HG03378 (cell line): Measurements from ENCODE around the gene B3GNT5.

Experiments
- ATAC-seq: cut with Tn5 transposase; IDR thresholded peaks from one replicate; pipeline ENCODE4 v1.9.1; 2021; ENCODE audit warnings: mild to moderate bottlenecking, moderate library complexity; ENCODE audit not compliant: unreplicated experiment

The B3GNT5 gene, protein sequence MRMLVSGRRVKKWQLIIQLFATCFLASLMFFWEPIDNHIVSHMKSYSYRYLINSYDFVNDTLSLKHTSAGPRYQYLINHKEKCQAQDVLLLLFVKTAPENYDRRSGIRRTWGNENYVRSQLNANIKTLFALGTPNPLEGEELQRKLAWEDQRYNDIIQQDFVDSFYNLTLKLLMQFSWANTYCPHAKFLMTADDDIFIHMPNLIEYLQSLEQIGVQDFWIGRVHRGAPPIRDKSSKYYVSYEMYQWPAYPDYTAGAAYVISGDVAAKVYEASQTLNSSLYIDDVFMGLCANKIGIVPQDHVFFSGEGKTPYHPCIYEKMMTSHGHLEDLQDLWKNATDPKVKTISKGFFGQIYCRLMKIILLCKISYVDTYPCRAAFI

DNA sequence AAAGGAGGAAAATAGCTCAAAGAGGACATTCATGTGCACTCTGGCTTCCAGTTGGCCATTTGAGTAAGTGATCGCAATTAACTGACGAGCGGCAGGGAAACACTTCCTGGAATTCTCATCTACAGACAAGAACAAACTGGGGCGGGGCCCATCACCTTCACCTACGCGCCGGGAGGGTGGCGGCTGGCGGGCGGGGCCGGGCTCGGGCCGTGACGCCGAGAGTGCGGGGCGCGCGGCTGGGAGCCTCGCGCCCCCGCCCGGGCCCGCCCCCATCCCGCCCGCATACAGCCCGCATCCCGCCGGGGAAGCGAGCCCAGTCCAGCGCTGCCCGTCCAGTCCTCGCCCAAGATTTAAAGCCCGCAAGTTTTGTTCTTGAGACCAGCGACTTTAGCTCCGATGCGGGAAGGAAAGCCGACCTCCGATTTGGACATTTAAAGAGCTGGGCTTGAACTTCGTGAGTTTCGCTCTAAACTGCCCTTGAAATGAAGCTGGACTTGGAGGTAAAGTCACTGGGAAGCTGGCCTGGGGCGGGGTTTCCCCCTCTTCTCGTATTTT, at the start of gene B3GNT5:
B3GNT5 (plus strand) TSS at position 281 of the 555 bp plus-strand sequence. CDS start 16,546 bp downstream, outside the sequence.
- ATAC-seq = no peak

DNA sequence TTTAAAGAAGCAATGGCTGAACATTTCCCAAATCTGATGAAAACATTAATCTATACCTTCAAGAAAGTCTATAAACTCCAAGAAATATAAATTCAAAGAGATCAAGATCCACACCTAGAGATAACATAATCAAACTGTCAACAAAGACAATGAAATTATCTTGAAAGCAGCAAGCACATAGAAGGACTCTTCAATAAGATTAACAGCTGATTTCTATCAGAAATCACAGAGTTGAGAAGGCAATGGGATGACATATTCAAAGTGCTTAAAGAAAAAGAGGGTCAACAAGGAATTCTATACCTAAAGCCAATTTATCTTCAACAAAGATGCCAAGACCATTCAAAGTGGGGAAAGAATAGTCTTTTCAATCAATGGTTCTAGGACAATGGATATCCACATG, 49.4 kb upstream of the B3GNT5 start:
- ATAC-seq = no peak

DNA sequence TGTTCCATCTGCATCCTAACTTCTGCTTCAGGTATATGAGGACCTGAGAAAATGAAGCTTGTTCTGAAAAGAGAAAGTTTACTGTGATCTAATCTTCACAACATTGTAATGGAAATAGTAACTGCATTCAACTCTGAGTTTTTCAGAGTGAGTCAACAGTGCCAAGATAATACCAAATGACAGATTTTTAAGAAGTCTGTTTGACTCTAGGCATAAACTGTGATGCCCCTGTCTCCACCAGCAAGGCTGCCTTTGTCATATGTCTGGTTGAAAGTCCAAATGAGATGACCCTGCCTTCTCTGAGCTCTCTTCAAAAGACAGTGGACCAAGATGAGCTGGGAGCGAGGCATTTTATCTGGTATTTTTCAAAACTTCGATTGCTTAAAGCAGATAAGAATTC, 44.8 kb upstream of the B3GNT5 start:
- ATAC-seq = no peak

DNA sequence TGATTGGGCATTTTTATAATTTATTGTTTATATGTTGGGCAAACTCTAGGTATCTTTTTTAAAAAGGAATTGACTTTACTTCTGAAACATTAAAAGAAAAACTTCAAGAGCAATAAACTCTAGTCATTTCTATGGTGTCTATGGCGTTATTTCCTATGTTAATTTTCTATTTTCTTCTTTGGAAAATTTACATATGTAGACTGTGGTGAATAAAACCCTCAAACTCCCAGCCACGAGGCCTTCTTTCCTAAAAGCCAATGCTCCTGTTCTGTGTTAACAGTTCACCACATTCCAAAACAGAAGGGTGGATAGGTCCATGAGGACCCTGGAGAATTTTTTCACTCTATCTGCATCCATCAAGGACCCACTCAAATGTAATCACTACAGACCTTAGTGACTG, 44.3 kb upstream of the B3GNT5 start:
- no peak for ATAC-seq

DNA sequence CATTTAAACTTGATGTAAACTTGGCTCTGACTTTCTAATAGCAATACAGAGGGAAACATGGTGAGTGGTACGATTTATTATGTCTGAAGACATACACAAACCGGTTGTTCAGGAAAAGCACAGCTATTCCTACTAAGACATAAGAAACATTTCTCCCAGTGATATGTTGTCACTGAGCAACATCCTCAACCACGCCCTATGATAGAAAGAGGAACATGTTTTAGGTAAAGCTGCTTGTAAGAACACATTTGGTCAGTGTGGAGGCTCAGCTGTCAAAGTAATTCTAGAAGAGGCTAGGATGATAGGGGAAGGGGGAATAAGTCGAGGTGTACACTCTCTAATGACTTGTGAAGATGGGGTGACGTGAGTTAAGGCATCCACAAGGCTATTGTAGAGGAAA, 42.7 kb upstream of the B3GNT5 start:
- no peak for ATAC-seq

DNA sequence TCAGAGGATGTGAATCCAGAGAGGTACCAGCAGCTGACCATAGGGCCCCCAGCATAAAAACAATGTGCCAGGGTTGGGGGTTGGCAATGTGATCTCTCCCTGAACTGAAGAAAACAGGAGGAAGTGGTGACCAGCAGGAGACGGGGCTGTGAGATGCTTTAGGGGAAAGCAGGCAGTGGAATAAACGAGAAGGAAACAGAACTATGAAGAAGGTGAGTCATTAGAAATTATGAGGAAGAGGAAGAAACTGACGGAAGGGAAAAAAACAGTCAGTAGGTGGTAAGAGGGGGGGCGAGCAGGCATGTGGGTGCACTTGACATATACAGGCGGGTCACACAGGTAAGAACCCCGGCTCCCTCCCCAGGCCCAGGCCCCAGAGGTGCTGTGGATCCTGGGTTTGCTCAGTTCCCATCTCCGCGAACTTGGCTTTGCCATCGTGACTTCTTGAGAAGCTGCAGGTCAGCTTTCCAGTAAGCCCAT, 42.2 kb upstream of the B3GNT5 start:
- no peak for ATAC-seq

DNA sequence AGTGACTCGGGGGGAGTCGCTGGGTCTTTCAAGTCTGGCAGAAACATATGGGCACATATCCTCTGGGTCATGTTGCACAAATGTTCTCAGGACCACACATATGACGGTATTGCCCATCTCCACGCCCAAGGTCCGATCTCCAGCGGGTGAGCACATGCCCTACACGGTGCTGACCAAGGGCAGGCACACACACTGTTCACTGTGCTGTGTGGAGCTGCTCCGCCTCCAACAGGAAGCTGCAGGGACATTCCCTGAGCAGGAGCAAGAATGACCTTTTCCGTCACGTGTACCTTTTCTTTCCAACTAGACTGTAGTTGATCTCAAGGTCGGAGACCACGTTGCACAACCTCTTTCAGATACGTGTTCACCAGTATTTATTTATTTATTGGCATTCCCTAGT, 41.7 kb upstream of the B3GNT5 start:
- no peak for ATAC-seq

DNA sequence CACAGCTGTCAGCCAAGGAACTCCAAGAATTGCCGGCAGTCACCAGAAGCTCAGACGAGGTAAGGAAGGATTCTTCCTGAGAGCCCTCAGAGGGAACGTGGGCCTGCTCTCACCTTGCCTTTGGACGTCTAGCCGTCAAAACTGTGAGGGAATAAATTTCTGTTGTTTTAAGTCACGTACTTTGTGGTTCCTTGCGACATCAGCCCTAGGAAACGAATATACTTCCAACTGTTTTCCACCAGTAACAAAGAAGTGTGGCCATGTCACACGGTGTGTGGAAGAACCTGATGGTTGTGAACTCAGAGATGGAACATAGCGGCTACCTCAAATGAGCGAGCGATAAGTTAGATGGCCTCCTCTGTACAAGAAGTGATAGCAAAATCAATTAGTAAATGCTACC, 41.0 kb upstream of the B3GNT5 start:
- ATAC-seq = no peak

DNA sequence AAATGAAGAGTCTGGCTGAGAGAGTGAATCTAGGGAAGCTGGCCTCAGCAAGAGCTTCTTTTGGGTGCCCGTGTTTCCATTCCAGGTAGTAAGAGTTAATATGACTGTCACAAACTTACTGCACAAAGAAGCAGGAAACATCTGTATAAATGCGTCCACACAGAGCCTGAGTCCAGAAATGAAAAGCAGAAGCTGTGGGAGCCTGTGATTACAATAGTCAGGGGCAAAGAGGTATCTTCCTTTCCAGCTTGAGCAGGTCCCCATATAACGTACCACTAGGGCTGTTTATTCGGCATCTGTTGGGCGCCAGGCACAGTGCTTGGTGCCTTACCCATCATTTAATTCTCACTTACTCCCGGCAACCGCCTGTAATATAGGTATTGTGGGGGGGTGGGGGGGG, 40.5 kb upstream of the B3GNT5 start:
- ATAC-seq = no peak

DNA sequence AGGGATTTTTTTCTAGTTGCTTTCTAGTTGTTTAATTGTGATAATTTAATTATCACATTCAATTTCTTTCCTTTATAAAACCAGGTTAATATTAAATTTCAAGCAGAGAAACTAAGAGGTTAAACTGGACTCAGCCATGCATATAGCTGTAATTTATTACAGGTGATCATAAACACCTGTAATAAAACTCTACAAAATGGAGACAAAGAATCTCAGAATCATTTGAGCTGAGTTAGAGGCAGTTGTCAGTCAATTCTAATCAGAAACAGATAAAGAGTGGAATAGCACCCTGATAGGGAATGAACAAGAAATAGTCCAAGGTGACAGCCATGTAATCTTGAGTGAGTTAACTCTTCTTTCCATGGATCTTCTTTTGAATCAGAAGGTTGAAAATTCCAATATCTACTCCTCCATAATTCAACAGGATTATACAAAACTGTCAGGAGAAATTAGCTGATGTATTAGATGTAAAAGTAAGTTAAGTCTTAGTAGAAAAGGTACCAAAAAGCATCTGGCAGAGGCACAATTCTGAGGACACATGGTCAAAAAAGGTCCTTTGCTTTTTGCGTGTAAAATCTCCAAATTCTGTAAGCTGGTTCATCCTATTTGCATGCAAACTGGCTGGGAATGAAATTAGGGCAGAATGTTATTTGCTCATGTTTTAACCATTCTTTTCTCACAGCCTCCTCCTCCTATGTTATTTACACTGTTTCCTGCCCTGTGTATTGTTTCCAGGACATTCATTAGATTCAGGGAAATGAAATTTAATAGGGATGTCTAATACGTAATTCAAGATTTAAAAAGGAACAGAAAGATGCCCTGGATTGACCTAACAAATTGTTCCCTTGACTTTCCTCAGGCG, 39.4 kb upstream of the B3GNT5 start:
- no peak for ATAC-seq

DNA sequence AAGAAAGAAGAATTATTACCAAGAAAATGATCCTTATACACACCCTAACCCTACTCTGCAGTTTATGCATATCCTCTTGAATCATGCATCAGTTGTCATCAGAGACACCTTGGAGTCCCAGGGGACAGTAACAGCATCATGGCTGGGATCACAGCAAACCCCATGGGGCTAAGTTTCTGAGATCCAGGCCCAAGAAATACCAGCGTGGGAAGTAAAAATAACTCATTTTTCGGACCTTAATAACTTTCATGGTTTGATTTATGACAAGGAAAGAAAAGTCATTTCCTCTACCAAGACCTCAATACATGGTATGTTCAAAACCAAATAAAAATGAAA, 38.8 kb upstream of the B3GNT5 start:
- ATAC-seq = no peak

DNA sequence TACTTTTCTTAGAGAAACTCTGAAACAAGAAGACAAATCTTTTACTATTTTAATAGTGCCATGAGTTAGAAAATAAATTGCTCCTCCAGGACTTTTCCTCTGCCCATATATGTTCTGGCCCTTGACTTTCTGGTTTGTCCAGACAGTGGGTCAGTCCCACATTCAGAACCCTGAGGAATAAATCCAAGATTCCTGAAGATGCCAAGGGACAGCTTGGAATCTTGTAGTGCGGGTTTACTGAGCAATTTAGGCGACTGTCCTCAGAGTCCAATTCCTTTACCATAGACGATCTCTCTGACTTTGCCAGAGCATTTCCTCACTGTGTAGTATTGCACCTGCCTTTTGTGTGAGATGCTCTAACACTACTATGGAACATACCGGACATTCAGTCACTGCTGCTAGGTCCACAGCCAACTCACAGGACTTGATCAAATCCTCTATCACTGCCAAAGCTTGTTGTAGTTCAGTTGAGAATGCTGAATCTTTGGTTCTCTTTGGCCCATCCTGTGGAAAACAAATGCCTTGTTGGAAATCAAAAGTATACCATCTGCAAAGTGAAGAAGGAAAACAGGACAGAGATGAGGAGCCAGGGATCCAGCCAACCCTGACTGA, 37.4 kb upstream of the B3GNT5 start:
- ATAC-seq = no peak

DNA sequence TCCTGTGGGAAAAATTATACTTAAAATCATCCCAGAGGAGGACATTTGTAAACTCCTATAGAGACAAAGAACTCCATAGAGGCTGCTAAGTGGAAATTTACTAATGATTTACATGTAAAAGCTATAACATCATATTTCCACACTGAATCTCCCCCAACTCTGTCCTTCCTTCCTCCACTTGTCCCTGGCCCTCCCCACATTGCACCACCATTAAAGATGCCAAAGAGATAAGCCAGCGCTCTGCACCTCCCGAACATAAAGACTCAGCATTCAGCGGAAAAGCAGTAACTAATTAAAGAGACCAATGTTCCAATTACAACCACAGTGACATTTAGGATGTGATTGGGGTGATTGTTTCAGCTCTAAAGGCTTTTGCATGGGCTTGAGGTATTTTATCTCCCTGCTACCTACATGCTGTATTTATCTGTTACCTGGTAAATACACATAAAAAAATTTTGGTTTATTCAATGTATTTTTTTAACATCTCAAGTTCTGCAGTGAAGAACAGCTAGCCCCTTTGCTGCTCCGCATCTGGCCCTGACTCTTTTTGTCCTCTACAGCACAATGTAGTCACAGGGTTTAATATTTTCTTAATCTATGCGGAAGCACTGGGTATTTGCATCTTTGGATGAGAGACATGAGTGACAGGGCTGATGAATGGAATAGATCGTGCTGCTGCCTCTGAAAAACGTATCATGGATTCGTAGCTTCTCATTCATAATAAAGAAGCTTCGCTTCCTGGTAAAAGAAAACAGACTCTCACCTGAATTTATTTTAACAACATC, 35.3 kb upstream of the B3GNT5 start:
- no peak for ATAC-seq

DNA sequence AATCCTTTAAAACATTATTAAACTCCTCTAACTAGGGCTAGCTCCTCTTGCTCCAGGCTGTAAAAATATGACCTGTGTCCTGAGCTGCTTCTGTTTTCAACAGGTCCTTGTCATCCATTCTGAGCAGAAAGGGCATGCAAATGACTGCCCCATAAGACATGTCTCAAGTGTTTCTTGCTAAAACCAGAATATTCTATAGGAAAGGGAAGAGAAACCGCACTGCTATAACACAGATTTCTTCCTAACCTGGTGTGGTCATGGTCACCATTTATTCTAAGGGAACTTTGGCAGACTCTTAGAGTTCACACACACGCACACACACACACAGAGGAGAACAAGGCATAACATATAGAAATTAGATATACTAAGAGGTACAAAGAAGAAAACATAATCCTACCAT, 34.2 kb upstream of the B3GNT5 start:
- ATAC-seq = no peak

DNA sequence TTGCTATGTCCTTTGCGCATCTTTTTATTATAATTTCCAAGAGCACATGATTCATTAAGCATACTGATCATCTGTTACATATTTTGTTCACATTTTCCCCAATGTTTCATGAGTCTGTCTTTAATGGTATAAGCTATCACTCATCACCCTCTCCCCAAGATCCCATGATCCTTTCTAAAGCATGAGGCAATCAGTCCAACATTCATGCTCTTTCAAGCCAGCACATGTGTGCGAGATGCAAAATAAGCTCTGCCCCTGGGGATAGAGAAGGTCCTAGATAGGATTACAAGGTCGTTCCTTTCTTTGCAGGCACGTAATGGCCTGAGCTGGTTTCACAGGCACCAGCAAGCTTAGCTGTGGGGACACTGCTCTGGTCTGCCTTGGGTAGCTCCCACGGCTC, 32.2 kb upstream of the B3GNT5 start:
- ATAC-seq = no peak

DNA sequence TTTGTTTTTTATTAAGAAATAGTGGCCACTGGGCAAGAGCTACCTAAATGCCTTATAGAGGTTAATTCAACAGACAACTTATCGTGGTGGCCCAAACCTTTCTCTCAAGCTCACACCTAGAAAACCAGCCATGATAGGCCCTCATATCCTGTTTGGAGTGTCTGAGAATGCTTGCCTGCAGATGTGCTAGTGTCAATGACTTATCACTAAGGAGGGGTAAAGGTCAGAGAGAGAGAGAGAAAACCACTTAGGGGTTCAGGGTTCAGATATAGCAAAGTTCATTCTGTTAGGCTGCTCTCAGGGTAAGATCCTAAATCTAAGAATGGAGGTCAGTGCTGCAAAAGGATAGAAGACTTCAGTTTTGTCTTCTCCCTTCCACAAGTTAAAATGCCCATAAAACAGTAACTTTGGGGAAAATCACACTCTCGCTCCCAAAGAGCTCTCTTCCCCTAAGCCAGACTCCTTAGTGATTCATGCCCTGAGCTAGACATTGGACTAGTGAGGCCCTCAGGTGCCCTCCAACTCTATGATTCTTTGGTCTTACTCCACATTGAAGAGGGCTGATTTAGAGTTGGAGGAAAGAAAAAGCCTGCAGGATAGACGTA, 30.3 kb upstream of the B3GNT5 start:
- no peak for ATAC-seq

DNA sequence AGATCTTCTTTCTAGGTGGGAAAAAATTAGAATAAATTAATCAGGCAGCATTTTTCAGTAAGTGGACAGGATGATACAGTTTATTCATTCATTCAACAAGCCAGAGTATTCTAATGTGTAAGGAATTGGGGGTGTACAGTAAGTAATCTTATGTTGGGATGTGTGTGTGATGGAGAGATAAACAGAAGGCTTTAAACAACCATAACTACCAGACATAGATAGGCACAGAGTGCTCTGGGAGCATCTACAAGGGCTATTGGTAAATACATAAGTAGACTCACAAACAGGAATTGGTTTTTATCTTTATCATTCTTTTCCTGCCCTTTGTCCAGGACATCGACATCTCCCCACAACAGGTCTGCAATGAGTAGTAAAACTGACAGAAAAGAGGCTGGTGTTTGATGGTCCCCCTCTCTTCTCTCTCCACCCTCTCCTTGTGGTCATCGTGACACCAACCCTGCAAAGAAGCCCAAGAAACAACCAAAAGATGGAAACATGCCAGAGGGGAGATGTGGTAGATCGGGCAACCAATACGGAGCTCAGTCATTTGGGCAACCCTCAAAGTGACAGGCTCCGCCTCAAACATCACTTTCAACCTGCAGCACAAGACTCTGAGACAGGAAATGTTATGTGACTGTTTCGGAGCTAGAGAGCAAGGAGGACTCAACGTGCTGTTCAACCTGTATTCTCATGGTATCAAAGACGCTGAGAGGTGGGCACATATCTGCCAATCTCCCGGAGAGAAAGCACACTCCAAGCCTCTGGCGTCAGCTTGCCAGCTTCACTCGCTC, 28.7 kb upstream of the B3GNT5 start:
- no peak for ATAC-seq

DNA sequence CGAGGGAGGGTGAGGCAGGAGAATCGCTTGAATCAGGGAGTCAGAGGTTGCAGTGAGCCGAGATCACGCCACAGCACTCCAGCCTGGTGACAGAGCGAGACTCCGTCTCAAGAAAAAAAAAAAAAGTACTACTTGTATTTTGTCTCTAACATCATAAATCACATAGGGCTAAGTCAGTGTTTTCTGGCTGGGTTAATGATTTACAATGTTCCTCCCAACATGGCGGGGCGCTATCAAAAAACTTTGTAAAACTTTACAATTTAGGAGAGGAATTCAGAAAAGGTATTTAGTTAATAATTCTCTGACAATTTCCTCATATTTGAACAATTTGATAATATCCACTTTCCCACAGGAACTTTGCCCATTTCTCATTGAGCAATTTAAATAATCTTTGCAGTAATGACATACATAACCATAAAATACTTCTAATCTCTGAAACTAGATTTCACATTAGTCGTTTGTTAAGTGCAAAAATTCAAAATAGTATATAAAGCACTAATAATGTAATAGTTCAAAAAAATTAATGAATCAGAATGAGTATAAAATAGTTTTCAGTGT, 26.6 kb upstream of the B3GNT5 start:
- no peak for ATAC-seq

DNA sequence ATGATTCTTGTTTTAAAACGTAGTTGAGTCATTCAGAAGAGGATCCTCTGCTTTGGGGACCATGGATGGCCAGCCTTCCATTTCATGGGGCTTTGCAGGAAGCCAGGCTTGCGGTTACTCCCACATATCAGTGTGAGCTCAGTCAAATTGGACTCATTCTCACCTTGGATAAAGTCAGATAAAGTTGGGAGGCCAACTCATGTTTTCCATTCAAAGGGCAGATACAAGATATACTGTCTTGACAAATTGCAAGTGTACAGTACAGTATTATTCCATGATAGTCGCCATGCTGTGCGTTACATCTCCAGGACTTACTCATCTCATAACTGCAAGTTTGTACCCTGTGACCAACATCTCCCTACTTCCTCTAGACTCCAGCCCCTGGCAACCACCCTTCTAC, 25.5 kb upstream of the B3GNT5 start:
- ATAC-seq = no peak
